ENCODE measurements around the gene FANCC.

Gene FANCC

GRCh38 chr9:95292226-95292625, 25.3 kb downstream of the FANCC start:
- no peaks in the 10 kb centered on the region for H3K36me3 ChIP-seq
- H3K4me1 ChIP-seq (ENCODE audit: control insufficient read depth in 1 of 2, insufficient read depth in 1 of 2, low read depth in 1 of 2, low read length in 1 of 2) = no peaks in the 10 kb centered on the region
- no peaks in the 10 kb centered on the region for H3K9me3 ChIP-seq
- no peak for TF ChIP-seq CTCF (IDR thresholded peaks at IDR 0.05)
- no peak overlapping the region for H3K4me3 ChIP-seq (ENCODE audit: low read depth in 1 of 2, low read length in 1 of 2)
- no peak overlapping the region for H3K27ac ChIP-seq
- no peaks in the 10 kb centered on the region for H3K27me3 ChIP-seq

GRCh38 chr9:95286151-95286550, 31.4 kb downstream of the FANCC start:
- Histone ChIP-seq H3K27me3 (no peaks in the 10 kb centered on the region), H3K36me3 (no peaks in the 10 kb centered on the region), H3K4me1 (ENCODE audit: control insufficient read depth in 1 of 2, insufficient read depth in 1 of 2, low read depth in 1 of 2, low read length in 1 of 2) (no peaks in the 10 kb centered on the region), H3K9me3 (no peaks in the 10 kb centered on the region), H3K27ac (no peak overlapping the region), H3K4me3 (ENCODE audit: low read depth in 1 of 2, low read length in 1 of 2) (no peak overlapping the region)
- no peak for TF ChIP-seq CTCF (IDR thresholded peaks at IDR 0.05)

- TF ChIP-seq CTCF (IDR thresholded peaks at IDR 0.05) = no peak
- no peaks in the 10 kb centered on the region for H3K4me1 ChIP-seq (ENCODE audit: control insufficient read depth in 1 of 2, insufficient read depth in 1 of 2, low read depth in 1 of 2, low read length in 1 of 2)
- no peaks in the 10 kb centered on the region for H3K36me3 ChIP-seq
- no peak overlapping the region for H3K27ac ChIP-seq
- no peak overlapping the region for H3K4me3 ChIP-seq (ENCODE audit: low read depth in 1 of 2, low read length in 1 of 2)
- no peaks in the 10 kb centered on the region for H3K27me3 ChIP-seq
- H3K9me3 ChIP-seq = no peaks in the 10 kb centered on the region
Observed at GRCh38 chr9:95285307-95285706, 32.2 kb downstream of the FANCC start.

GRCh38 chr9:95284162-95285080, 33.1 kb downstream of the FANCC start:
- TF ChIP-seq CTCF (IDR thresholded peaks at IDR 0.05) = no peak
- H3K4me1 ChIP-seq (ENCODE audit: control insufficient read depth in 1 of 2, insufficient read depth in 1 of 2, low read depth in 1 of 2, low read length in 1 of 2) = no peaks in the 10 kb centered on the region
- H3K4me3 ChIP-seq (ENCODE audit: low read depth in 1 of 2, low read length in 1 of 2) = no peak overlapping the region
- H3K27ac ChIP-seq = no peak overlapping the region
- H3K9me3 ChIP-seq = no peaks in the 10 kb centered on the region
- no peaks in the 10 kb centered on the region for H3K27me3 ChIP-seq
- H3K36me3 ChIP-seq = no peaks in the 10 kb centered on the region

GRCh38 chr9:95283673-95284072, 33.8 kb downstream of the FANCC start:
- no peak overlapping the region for H3K27ac ChIP-seq
- TF ChIP-seq CTCF (IDR thresholded peaks at IDR 0.05) = no peak
- H3K4me3 ChIP-seq (ENCODE audit: low read depth in 1 of 2, low read length in 1 of 2) = no peak overlapping the region

More at GRCh38 chr9:95283673-95284072, 33.8 kb downstream of the FANCC start:
- H3K9me3 ChIP-seq = no peaks in the 10 kb centered on the region
- no peaks in the 10 kb centered on the region for H3K27me3 ChIP-seq
- H3K36me3 ChIP-seq = no peaks in the 10 kb centered on the region
- no peaks in the 10 kb centered on the region for H3K4me1 ChIP-seq (ENCODE audit: control insufficient read depth in 1 of 2, insufficient read depth in 1 of 2, low read depth in 1 of 2, low read length in 1 of 2)
